Mucosa of stomach (tissue), 1 donor: Measurements from ENCODE around the gene GRAMD2B.

ENCODE experiments used
- H3K27me3 ChIP-seq: one replicate; pipeline ENCODE4 v1.7.0; 2013; ENCODE audit warnings: mild to moderate bottlenecking, low read length; ENCODE audit not compliant: control insufficient read depth, insufficient read depth
- H3K36me3 ChIP-seq: one replicate; pipeline ENCODE4 v1.7.0; 2013; ENCODE audit warnings: low read length; ENCODE audit not compliant: control insufficient read depth, insufficient read depth
- H3K4me1 ChIP-seq: one replicate; pipeline ENCODE4 v1.7.0; 2013; ENCODE audit warnings: mild to moderate bottlenecking, low read length; ENCODE audit not compliant: control insufficient read depth, insufficient read depth
- H3K4me3 ChIP-seq: one replicate; pipeline ENCODE4 v1.7.0; 2013; ENCODE audit warnings: low read length
- H3K9ac ChIP-seq: one replicate; pipeline ENCODE4 v1.7.0; 2013; ENCODE audit warnings: mild to moderate bottlenecking, low read length, moderate library complexity
- H3K9me3 ChIP-seq: one replicate; pipeline ENCODE4 v1.7.0; 2013; ENCODE audit warnings: mild to moderate bottlenecking, low read length, moderate library complexity; ENCODE audit not compliant: control insufficient read depth
- donor health status: Pancreatic carcinoma.

The GRAMD2B gene

GRCh38 chr5:126471875-126472537 lies 48.8 kb downstream of the GRAMD2B start:
- Histone ChIP-seq H3K4me1 (no peaks in the 10 kb centered on the region), H3K9me3 (no peaks in the 10 kb centered on the region), H3K36me3 (no peaks in the 10 kb centered on the region), H3K27me3 (no peaks in the 10 kb centered on the region), H3K9ac (no peak overlapping the region), H3K4me3 (no peak overlapping the region)

DNA sequence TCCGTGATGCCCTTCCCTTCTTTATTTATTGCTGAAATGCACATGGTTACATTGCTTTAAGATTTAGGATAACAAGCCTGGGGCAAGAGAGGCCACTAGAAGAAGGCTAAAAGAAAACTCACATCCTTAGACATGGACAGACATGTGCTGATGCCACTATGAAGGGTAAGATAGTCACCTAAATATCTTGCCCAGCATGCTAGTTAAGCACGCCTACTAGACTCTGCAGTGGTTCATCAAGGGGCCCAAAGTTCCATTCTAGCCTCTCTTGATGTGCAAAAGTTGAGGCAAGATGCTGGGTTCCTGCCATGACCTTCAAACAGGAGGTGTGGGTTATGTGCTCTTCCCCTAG lies 49.3 kb downstream of the GRAMD2B start:
- Histone ChIP-seq H3K4me1 (no peaks in the 10 kb centered on the region), H3K4me3 (no peak overlapping the region), H3K9ac (no peak overlapping the region), H3K9me3 (no peaks in the 10 kb centered on the region), H3K27me3 (no peaks in the 10 kb centered on the region), H3K36me3 (no peaks in the 10 kb centered on the region)

- no peaks in the 10 kb centered on the region for H3K9me3 ChIP-seq
- no peaks in the 10 kb centered on the region for H3K27me3 ChIP-seq
- no peak overlapping the region for H3K4me3 ChIP-seq
- no peaks in the 10 kb centered on the region for H3K4me1 ChIP-seq
- H3K36me3 ChIP-seq: no peaks in the 10 kb centered on the region
- H3K9ac ChIP-seq: no peak overlapping the region
Observed at GRCh38 chr5:126477294-126478117, 54.3 kb downstream of the GRAMD2B start.

GRCh38 chr5:126479810-126480209 lies 56.6 kb downstream of the GRAMD2B start:
- H3K9ac ChIP-seq: no peak overlapping the region
- no peak overlapping the region for H3K4me3 ChIP-seq
- no peaks in the 10 kb centered on the region for H3K36me3 ChIP-seq
- H3K9me3 ChIP-seq: no peaks in the 10 kb centered on the region
- H3K27me3 ChIP-seq: no peaks in the 10 kb centered on the region
- H3K4me1 ChIP-seq: no peaks in the 10 kb centered on the region

DNA sequence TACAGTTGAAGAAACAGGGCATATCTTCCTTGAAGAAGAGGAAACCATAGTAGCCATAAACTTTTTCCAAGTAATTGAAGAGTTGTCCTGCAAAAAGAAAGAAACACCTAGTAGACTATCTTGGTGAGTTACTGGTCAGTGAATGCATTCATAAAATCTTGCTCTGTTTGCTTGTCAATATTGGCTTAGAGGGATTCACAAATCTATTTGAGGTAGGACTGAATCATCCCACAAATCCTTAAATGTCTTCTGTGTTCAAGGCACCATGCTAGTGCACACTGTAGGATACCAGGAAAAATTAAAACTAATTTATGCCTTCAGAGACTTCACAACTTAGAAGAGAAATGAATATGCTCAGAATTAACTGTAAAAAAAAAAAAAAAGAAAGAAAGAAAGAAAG lies 57.6 kb downstream of the GRAMD2B start:
- no peaks in the 10 kb centered on the region for H3K27me3 ChIP-seq
- peaks cover 3% of the 10 kb centered on the region for H3K36me3 ChIP-seq
- no peaks in the 10 kb centered on the region for H3K4me1 ChIP-seq
- H3K9ac ChIP-seq: no peak overlapping the region
- H3K9me3 ChIP-seq: no peaks in the 10 kb centered on the region
- H3K4me3 ChIP-seq: no peak overlapping the region

DNA sequence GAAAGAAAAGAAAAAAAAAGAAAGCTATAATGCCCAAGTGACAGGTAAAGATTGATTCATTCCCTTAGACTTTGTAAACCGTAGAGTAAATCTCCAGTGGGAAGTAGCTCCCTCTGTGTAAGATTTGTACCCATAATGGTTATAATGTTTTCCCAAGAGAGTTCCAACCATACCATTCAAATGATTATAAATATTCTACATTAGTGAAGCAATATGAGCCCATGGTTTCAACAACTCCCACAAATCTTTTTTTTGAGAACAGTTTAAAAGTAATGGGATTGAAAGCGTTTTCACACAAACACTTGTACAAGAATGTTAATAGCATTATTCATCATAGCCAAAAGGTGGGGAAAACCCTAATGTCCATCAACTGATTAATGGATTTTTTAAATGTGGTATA lies 58.0 kb downstream of the GRAMD2B start:
- no peaks in the 10 kb centered on the region for H3K4me1 ChIP-seq
- H3K36me3 ChIP-seq: peaks cover 3% of the 10 kb centered on the region
- no peaks in the 10 kb centered on the region for H3K27me3 ChIP-seq

GRCh38 chr5:126482591-126482990 lies 59.4 kb downstream of the GRAMD2B start:
- Histone ChIP-seq H3K4me3 (no peak overlapping the region), H3K36me3 (peaks cover 3% of the 10 kb centered on the region), H3K27me3 (no peaks in the 10 kb centered on the region), H3K9me3 (no peaks in the 10 kb centered on the region), H3K4me1 (no peaks in the 10 kb centered on the region), H3K9ac (no peak overlapping the region)

More for the DNA sequence above, 58.0 kb downstream of the GRAMD2B start:
- H3K9ac ChIP-seq: no peak overlapping the region
- no peak overlapping the region for H3K4me3 ChIP-seq
- H3K9me3 ChIP-seq: no peaks in the 10 kb centered on the region

- no peak overlapping the region for H3K4me3 ChIP-seq
- no peaks in the 10 kb centered on the region for H3K4me1 ChIP-seq
- H3K36me3 ChIP-seq: peaks cover 3% of the 10 kb centered on the region
- no peak overlapping the region for H3K9ac ChIP-seq
- no peaks in the 10 kb centered on the region for H3K27me3 ChIP-seq
- no peaks in the 10 kb centered on the region for H3K9me3 ChIP-seq
Observed at GRCh38 chr5:126483156-126483555, 59.9 kb downstream of the GRAMD2B start.

DNA sequence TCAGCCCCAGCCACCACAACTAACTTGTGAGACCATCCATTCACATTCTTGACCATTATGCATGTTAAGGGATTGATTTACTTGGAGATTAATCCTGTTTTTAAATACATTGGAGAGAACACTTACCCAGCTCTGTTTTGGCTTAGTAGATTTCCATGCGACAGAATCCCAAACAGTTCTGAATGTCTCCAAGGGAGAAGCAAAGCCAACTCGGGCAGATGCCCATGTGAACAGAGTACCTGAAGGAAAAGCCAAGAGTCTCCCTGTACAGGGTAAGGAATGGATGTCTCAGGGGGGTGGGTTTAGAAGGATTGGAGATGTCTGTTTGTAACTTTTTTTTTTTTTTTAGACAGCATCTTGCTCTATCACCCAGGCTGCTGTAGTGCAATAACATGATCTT lies 61.0 kb downstream of the GRAMD2B start:
- Histone ChIP-seq H3K9me3 (no peaks in the 10 kb centered on the region), H3K4me1 (no peaks in the 10 kb centered on the region), H3K27me3 (no peaks in the 10 kb centered on the region), H3K9ac (no peak overlapping the region), H3K4me3 (no peak overlapping the region), H3K36me3 (peaks cover 3% of the 10 kb centered on the region)

- no peaks in the 10 kb centered on the region for H3K4me1 ChIP-seq
- H3K9me3 ChIP-seq: no peaks in the 10 kb centered on the region
- H3K36me3 ChIP-seq: peaks cover 3% of the 10 kb centered on the region
- H3K9ac ChIP-seq: no peak overlapping the region
- no peaks in the 10 kb centered on the region for H3K27me3 ChIP-seq
- H3K4me3 ChIP-seq: no peak overlapping the region
Observed at GRCh38 chr5:126486332-126486731, 63.1 kb downstream of the GRAMD2B start.

- H3K27me3 ChIP-seq: no peaks in the 10 kb centered on the region
- no peak overlapping the region for H3K9ac ChIP-seq
- peaks cover 3% of the 10 kb centered on the region for H3K36me3 ChIP-seq
- no peaks in the 10 kb centered on the region for H3K9me3 ChIP-seq
- H3K4me3 ChIP-seq: no peak overlapping the region
- H3K4me1 ChIP-seq: no peaks in the 10 kb centered on the region
Observed at GRCh38 chr5:126487596-126487995, 64.4 kb downstream of the GRAMD2B start.

DNA sequence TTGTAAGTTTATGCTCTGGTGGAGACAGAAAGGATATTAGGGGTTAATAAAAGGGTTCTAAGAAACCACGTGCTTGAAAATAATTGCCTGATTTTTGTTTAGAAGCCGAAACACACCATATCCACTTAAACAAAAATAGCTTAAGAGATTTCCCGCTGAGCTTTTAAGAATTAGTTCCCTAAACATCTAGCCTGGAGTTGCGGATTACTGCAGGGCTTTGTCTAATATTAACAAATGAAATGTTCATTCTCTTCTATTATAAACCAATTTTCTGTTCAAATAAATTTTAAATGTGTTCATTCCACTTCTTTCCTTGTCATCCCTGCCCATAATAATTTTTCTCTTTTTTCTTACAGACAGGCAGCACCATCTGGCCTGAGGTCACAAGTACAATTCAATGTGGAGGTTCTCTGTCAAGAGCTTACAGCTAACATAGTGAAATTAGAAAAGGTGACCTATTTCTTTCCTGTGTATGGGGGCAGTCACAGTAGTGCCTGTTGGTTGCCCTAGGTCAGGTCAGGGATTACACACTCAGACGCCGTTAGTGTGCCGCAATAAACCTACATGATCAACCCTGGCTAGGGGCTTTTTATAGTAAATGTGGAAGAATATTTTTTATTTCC lies 65.3 kb downstream of the GRAMD2B start:
- Histone ChIP-seq H3K4me3 (no peak overlapping the region), H3K9ac (no peak overlapping the region), H3K27me3 (no peaks in the 10 kb centered on the region), H3K9me3 (no peaks in the 10 kb centered on the region), H3K4me1 (no peaks in the 10 kb centered on the region), H3K36me3 (peaks cover 3% of the 10 kb centered on the region)
